ENCODE results near the gene ALK. TPM values are rescaled to one million over a fixed set of nuclear protein-coding genes. Genes with fewer than 3 reads are reported as not detected.

Gene ALK
- total RNA-seq, 1 experiment from 2014 or later = 0.87 TPM

DNA sequence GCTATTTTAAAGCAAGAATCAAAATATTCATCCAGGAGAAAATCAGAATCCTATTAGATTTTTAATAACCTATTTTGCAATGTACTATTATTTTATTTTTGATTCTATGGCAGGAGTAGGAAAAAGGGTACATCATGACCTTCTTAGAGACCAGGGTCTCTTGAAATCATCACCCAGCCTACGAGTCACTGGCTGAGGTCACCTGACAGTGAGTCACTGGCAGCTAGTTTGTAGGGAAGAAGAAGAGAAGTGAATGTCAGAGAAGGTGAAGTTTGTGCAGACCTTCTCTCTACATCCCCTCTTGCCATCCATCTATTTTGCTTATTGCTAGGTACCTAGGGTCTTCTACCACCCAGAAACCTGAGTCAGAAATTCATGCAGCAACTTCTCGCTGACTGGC is 144.2 kb downstream of the ALK start:
- no TSS peak for BruUV-seq (replicated peaks)
- POLR2A ChIA-PET (ENCODE audit: unreplicated experiment) = no interaction called here
- CTCF ChIA-PET = no interaction called here
- no peaks in the 10 kb centered on the region for H3K9me3 ChIP-seq (ENCODE audit: low read length)
- no peaks in the 10 kb centered on the region for H3K9me2 ChIP-seq (replicated peaks; ENCODE audit: low read length)
- H3K27ac ChIP-seq (ENCODE audit: low read length) = no peak overlapping the region
- no peak overlapping the region for H3K4me2 ChIP-seq (ENCODE audit: low read length)
- intact Hi-C loops (cut with micrococcal nuclease) = no loop called here
- H3K4me1 ChIP-seq (ENCODE audit: insufficient read depth, low read length) = peaks cover 4% of the 10 kb centered on the region; the same call in 1 of the 2 replicates
- H3K9ac ChIP-seq (ENCODE audit: low read length) = no peak overlapping the region
- DNase-seq (peak; percentile 28), ATAC-seq (no peak)
- TF ChIP-seq EZH2phosphoT487 (IDR thresholded peaks at IDR 0.05; ENCODE audit: borderline replicate concordance, low read length) (no peak), EZH2 (IDR thresholded peaks at IDR 0.05; ENCODE audit: low read length, unreplicated experiment) (no peak)
- TF ChIP-seq, protein P1, sequence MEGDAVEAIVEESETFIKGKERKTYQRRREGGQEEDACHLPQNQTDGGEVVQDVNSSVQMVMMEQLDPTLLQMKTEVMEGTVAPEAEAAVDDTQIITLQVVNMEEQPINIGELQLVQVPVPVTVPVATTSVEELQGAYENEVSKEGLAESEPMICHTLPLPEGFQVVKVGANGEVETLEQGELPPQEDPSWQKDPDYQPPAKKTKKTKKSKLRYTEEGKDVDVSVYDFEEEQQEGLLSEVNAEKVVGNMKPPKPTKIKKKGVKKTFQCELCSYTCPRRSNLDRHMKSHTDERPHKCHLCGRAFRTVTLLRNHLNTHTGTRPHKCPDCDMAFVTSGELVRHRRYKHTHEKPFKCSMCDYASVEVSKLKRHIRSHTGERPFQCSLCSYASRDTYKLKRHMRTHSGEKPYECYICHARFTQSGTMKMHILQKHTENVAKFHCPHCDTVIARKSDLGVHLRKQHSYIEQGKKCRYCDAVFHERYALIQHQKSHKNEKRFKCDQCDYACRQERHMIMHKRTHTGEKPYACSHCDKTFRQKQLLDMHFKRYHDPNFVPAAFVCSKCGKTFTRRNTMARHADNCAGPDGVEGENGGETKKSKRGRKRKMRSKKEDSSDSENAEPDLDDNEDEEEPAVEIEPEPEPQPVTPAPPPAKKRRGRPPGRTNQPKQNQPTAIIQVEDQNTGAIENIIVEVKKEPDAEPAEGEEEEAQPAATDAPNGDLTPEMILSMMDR (conservative IDR thresholded peaks at IDR 0.05; ENCODE audit: low read depth, low read length) = no peak
- H3F3A ChIP-seq (ENCODE audit: low read length, unreplicated experiment) = no peaks in the 10 kb centered on the region
- H2AFZ ChIP-seq (ENCODE audit: low read length) = no peak overlapping the region
- no peaks in the 10 kb centered on the region for H3K36me3 ChIP-seq (ENCODE audit: low read depth, low read length)
- H3K4me3 ChIP-seq (ENCODE audit: low read length) = no peak overlapping the region
- H3K27me3 ChIP-seq (ENCODE audit: low read length) = no peaks in the 10 kb centered on the region
- H4K20me1 ChIP-seq (ENCODE audit: low read length) = no peaks in the 10 kb centered on the region
- no peaks in the 10 kb centered on the region for H3K79me2 ChIP-seq (ENCODE audit: low read length)

DNA sequence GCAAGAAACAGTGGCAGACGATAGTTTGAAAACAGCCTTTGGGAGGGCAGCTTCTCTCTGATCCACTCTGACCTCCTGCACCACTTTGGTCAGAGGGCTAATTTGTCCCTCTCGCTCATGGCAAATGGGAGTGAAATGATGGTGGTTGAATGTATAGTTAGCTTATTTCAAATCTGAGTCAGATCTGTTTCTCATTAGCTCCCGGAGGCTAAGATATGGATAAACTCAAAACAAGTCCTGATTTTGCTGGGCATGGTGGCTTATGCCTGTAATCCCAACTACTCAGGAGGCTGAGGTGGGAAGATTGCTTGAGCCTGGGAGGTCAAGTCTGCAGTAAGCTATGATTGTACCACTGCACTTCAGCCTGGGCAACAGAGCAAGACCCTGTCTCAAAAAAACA is 145.0 kb downstream of the ALK start:
- H3K9me2 ChIP-seq (replicated peaks; ENCODE audit: low read length) = no peaks in the 10 kb centered on the region
- H3K4me2 ChIP-seq (ENCODE audit: low read length) = no peak overlapping the region
- no peak overlapping the region for H2AFZ ChIP-seq (ENCODE audit: low read length)
- CTCF ChIA-PET = no interaction called here
- TF ChIP-seq EZH2 (IDR thresholded peaks at IDR 0.05; ENCODE audit: low read length, unreplicated experiment) = no peak
- TF ChIP-seq EZH2phosphoT487 (IDR thresholded peaks at IDR 0.05; ENCODE audit: borderline replicate concordance, low read length) = no peak
- TF ChIP-seq, protein P1 (conservative IDR thresholded peaks at IDR 0.05; ENCODE audit: low read depth, low read length) = no peak
- no peak overlapping the region for H3K4me3 ChIP-seq (ENCODE audit: low read length)
- no peaks in the 10 kb centered on the region for H3F3A ChIP-seq (ENCODE audit: low read length, unreplicated experiment)
- no TSS peak for BruUV-seq (replicated peaks)
- H3K9me3 ChIP-seq (ENCODE audit: low read length) = no peaks in the 10 kb centered on the region
- POLR2A ChIA-PET (ENCODE audit: unreplicated experiment) = no interaction called here
- intact Hi-C loops (cut with micrococcal nuclease) = no loop called here
- no peaks in the 10 kb centered on the region for H4K20me1 ChIP-seq (ENCODE audit: low read length)
- no peaks in the 10 kb centered on the region for H3K36me3 ChIP-seq (ENCODE audit: low read depth, low read length)
- no peak for ATAC-seq
- no peaks in the 10 kb centered on the region for H3K79me2 ChIP-seq (ENCODE audit: low read length)
- H3K9ac ChIP-seq (ENCODE audit: low read length) = no peak overlapping the region
- H3K27ac ChIP-seq (ENCODE audit: low read length) = no peak overlapping the region
- peaks cover 4% of the 10 kb centered on the region; the same call in 1 of the 2 replicates for H3K4me1 ChIP-seq (ENCODE audit: insufficient read depth, low read length)
- no peaks in the 10 kb centered on the region for H3K27me3 ChIP-seq (ENCODE audit: low read length)
- DNase-seq = no peak

DNA sequence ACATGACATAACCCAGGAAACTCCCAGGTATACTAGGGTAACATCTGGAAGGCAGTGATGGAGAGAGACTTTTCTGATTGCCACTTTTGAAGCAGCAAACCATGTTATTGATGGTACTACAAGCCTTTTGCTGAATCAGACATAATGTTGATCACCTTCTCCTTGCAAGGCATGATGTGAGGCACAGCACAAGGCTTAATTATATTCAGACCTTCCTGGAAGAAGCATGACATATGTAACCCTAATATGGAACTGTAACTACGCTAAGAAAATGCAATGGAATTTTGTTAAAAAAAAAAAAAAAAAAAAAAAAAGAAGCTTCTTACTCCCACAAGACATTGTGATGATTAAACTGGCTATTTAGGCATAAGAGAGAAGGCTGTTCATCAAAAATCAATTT is 145.4 kb downstream of the ALK start:
- Histone ChIP-seq H3K4me2 (ENCODE audit: low read length) (no peak overlapping the region), H3K9me3 (ENCODE audit: low read length) (no peaks in the 10 kb centered on the region), H3K79me2 (ENCODE audit: low read length) (no peaks in the 10 kb centered on the region), H3K4me1 (ENCODE audit: insufficient read depth, low read length) (peaks cover 2% of the 10 kb centered on the region; the same call in 1 of the 2 replicates), H4K20me1 (ENCODE audit: low read length) (no peaks in the 10 kb centered on the region), H3K4me3 (ENCODE audit: low read length) (no peak overlapping the region), H3K27me3 (ENCODE audit: low read length) (no peaks in the 10 kb centered on the region), H3K27ac (ENCODE audit: low read length) (no peak overlapping the region), H3K9me2 (replicated peaks; ENCODE audit: low read length) (no peaks in the 10 kb centered on the region), H3K36me3 (ENCODE audit: low read depth, low read length) (no peaks in the 10 kb centered on the region), H3K9ac (ENCODE audit: low read length) (no peak overlapping the region), H3F3A (ENCODE audit: low read length, unreplicated experiment) (no peaks in the 10 kb centered on the region), H2AFZ (ENCODE audit: low read length) (no peak overlapping the region)
- DNase-seq (no peak), ATAC-seq (no peak)
- BruUV-seq (replicated peaks) = no TSS peak
- TF ChIP-seq EZH2 (IDR thresholded peaks at IDR 0.05; ENCODE audit: low read length, unreplicated experiment) (no peak), EZH2phosphoT487 (IDR thresholded peaks at IDR 0.05; ENCODE audit: borderline replicate concordance, low read length) (no peak)
- TF ChIP-seq, protein P1 (conservative IDR thresholded peaks at IDR 0.05; ENCODE audit: low read depth, low read length) = no peak
- ChIA-PET CTCF (no interaction called here), POLR2A (ENCODE audit: unreplicated experiment) (no interaction called here)
- intact Hi-C loops (cut with micrococcal nuclease) = no loop called here
